ENCODE results near the gene PLB1. TPM values are rescaled to one million over a fixed set of nuclear protein-coding genes. Genes with fewer than 3 reads are reported as not detected.

PLB1 gene
- total and polyA plus RNA-seq, 2 experiments from 2014 or later: 0.06 to 0.21 TPM

DNA sequence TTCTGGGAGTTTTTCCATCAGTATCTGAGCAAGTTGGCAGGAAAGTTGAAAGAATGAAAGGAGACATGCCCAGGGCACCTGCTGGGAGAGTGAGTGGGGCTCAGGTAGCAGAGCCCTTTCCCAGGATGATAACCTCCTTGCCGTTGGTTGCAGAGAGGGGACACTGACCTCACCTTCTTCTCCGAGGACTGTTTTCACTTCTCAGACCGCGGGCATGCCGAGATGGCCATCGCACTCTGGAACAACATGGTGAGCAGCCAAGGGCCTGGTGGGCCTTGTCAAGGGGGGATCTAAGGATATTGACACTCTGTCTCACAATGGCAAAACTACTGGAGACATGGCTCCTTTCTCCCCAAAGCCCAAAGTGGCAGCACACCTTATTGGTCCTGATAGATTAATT lies 136.9 kb downstream of the PLB1 start (continued):
- TF ChIP-seq ZNF331 (CRISPR knock-in tag; IDR thresholded peaks at IDR 0.05; ENCODE audit: low read depth): no peak
- no peak for TF ChIP-seq JUNB (IDR thresholded peaks at IDR 0.05; ENCODE audit: unreplicated experiment)
- no peak for TF ChIP-seq EZH2phosphoT487 (IDR thresholded peaks at IDR 0.05; ENCODE audit: unreplicated experiment)
- TF ChIP-seq STAT1 (IDR thresholded peaks at IDR 0.05; ENCODE audit: unreplicated experiment): no peak
- no peak for TF ChIP-seq CREB1 (CRISPR knock-in tag; IDR thresholded peaks at IDR 0.05; ENCODE audit: low read depth)
- TF ChIP-seq ZNF114 (CRISPR knock-in tag; IDR thresholded peaks at IDR 0.05): no peak

- Histone ChIP-seq H4K20me1 (replicated peaks; ENCODE audit: insufficient read depth) (no peaks in the 10 kb centered on the region), H3F3A (replicated peaks; ENCODE audit: low read depth) (no peaks in the 10 kb centered on the region), H3K27me3 (ENCODE audit: insufficient read depth) (no peaks in the 10 kb centered on the region), H3K27ac (ENCODE audit: low read depth) (no peak overlapping the region), H3K9me2 (ENCODE audit: insufficient read depth) (no peaks in the 10 kb centered on the region), H3K79me2 (replicated peaks; ENCODE audit: insufficient read depth) (no peaks in the 10 kb centered on the region), H3K4me3 (no peak overlapping the region), H2AFZ (no peak overlapping the region), H3K4me1 (ENCODE audit: insufficient read depth) (no peaks in the 10 kb centered on the region), H3K36me3 (ENCODE audit: insufficient read depth) (no peaks in the 10 kb centered on the region), H3K4me2 (no peak overlapping the region)
- TF ChIP-seq CREB1 (CRISPR knock-in tag; IDR thresholded peaks at IDR 0.05; ENCODE audit: low read depth): no peak
- no peak for TF ChIP-seq POLR2AphosphoS5 (IDR thresholded peaks at IDR 0.05; ENCODE audit: low read depth)
- Mint-ChIP-seq H3K27me3 (ENCODE audit: insufficient read depth, low read depth, poor library complexity) (no peaks in the 10 kb centered on the region), H3K9me3 (no peaks in the 10 kb centered on the region), H3K4me3 (no peak overlapping the region), H3K4me1 (no peaks in the 10 kb centered on the region; the same call in 2 of the 3 replicates), H3K36me3 (ENCODE audit: low read depth) (no peaks in the 10 kb centered on the region), H3K27ac (no peak overlapping the region)
- ATAC-seq (no peak), DNase-seq (ENCODE audit: low spot score) (no peak)
These were observed 137.3 kb downstream of the PLB1 start for GRCh38 chr2:28633204-28633603.

- no peaks in the 10 kb centered on the region for H3K9me2 ChIP-seq (ENCODE audit: insufficient read depth)
- H3F3A ChIP-seq (replicated peaks; ENCODE audit: low read depth): no peaks in the 10 kb centered on the region
- no peak overlapping the region for H3K4me3 Mint-ChIP-seq
- no peaks in the 10 kb centered on the region for H3K27me3 ChIP-seq (ENCODE audit: insufficient read depth)
- no peaks in the 10 kb centered on the region for H4K20me1 ChIP-seq (replicated peaks; ENCODE audit: insufficient read depth)
- ATAC-seq: no peak
- no peaks in the 10 kb centered on the region for H3K36me3 ChIP-seq (ENCODE audit: insufficient read depth)
- no peak overlapping the region for H3K4me2 ChIP-seq
- H3K27me3 Mint-ChIP-seq (ENCODE audit: insufficient read depth, low read depth, poor library complexity): no peaks in the 10 kb centered on the region
- H3K79me2 ChIP-seq (replicated peaks; ENCODE audit: insufficient read depth): no peaks in the 10 kb centered on the region
- no peak overlapping the region for H3K27ac Mint-ChIP-seq
- H3K9me3 Mint-ChIP-seq: no peaks in the 10 kb centered on the region
- H3K4me1 Mint-ChIP-seq: no peaks in the 10 kb centered on the region; the same call in 2 of the 3 replicates
- no peak overlapping the region for H2AFZ ChIP-seq
- H3K4me1 ChIP-seq (ENCODE audit: insufficient read depth): no peaks in the 10 kb centered on the region
- no peak for DNase-seq (ENCODE audit: low spot score)
- H3K36me3 Mint-ChIP-seq (ENCODE audit: low read depth): no peaks in the 10 kb centered on the region
- H3K27ac ChIP-seq (ENCODE audit: low read depth): no peak overlapping the region
- H3K4me3 ChIP-seq: no peak overlapping the region
- TF ChIP-seq, protein P1, sequence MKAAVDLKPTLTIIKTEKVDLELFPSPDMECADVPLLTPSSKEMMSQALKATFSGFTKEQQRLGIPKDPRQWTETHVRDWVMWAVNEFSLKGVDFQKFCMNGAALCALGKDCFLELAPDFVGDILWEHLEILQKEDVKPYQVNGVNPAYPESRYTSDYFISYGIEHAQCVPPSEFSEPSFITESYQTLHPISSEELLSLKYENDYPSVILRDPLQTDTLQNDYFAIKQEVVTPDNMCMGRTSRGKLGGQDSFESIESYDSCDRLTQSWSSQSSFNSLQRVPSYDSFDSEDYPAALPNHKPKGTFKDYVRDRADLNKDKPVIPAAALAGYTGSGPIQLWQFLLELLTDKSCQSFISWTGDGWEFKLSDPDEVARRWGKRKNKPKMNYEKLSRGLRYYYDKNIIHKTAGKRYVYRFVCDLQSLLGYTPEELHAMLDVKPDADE (IDR thresholded peaks at IDR 0.05): no peak
- no peak for TF ChIP-seq EZH2phosphoT487 (IDR thresholded peaks at IDR 0.05; ENCODE audit: unreplicated experiment)
- TF ChIP-seq, protein P2, sequence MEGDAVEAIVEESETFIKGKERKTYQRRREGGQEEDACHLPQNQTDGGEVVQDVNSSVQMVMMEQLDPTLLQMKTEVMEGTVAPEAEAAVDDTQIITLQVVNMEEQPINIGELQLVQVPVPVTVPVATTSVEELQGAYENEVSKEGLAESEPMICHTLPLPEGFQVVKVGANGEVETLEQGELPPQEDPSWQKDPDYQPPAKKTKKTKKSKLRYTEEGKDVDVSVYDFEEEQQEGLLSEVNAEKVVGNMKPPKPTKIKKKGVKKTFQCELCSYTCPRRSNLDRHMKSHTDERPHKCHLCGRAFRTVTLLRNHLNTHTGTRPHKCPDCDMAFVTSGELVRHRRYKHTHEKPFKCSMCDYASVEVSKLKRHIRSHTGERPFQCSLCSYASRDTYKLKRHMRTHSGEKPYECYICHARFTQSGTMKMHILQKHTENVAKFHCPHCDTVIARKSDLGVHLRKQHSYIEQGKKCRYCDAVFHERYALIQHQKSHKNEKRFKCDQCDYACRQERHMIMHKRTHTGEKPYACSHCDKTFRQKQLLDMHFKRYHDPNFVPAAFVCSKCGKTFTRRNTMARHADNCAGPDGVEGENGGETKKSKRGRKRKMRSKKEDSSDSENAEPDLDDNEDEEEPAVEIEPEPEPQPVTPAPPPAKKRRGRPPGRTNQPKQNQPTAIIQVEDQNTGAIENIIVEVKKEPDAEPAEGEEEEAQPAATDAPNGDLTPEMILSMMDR (conservative IDR thresholded peaks at IDR 0.05; ENCODE audit: low read depth in 2 of 2): no peak
- TF ChIP-seq ZNF331 (CRISPR knock-in tag; IDR thresholded peaks at IDR 0.05; ENCODE audit: low read depth): no peak
- no peak for TF ChIP-seq ZNF114 (CRISPR knock-in tag; IDR thresholded peaks at IDR 0.05)
- no peak for TF ChIP-seq EZH2 (IDR thresholded peaks at IDR 0.05; ENCODE audit: low read depth, unreplicated experiment)
- no peak for TF ChIP-seq NANOG (IDR thresholded peaks at IDR 0.05; ENCODE audit: borderline replicate concordance)
- TF ChIP-seq POLR2AphosphoS5 (IDR thresholded peaks at IDR 0.05; ENCODE audit: low read depth): no peak
- TF ChIP-seq CREB1 (CRISPR knock-in tag; IDR thresholded peaks at IDR 0.05; ENCODE audit: low read depth): no peak
- TF ChIP-seq STAT1 (IDR thresholded peaks at IDR 0.05; ENCODE audit: unreplicated experiment): no peak
These were observed 137.9 kb downstream of the PLB1 start for GRCh38 chr2:28633746-28634145.
